ENCODE measurements around the gene ANKRD35. TPM values are rescaled to one million over a fixed set of nuclear protein-coding genes. Genes with fewer than 3 reads are reported as not detected.
A peak's percentile ranks its signal among the peaks of the same experiment; 100 is the strongest.
"Not testable (repeated sequence)": the region's sequence is repeated elsewhere in the genome, so short reads cannot be mapped to it uniquely, and the experiment has no call there.

The ANKRD35 gene
- total RNA-seq, 2 donors from 2014 or later = 0.12 to 0.53 TPM

- intact Hi-C loops (cut with DNase I, micrococcal nuclease) = no loop called here
- peak; percentile 96 for ATAC-seq
These were observed 61.8 kb downstream of the ANKRD35 start, which contains the start of the genes POLR3C and RNF115 for GRCh38 chr1:145823565-145824498. Gene POLR3C, plus strand, starts transcription at chr1:145824200. Its CDS starts 1,577 bp downstream, at chr1:145825777. Gene RNF115, minus strand, starts transcription at chr1:145824095. Its CDS starts 222 bp downstream, at chr1:145823873.

DNA sequence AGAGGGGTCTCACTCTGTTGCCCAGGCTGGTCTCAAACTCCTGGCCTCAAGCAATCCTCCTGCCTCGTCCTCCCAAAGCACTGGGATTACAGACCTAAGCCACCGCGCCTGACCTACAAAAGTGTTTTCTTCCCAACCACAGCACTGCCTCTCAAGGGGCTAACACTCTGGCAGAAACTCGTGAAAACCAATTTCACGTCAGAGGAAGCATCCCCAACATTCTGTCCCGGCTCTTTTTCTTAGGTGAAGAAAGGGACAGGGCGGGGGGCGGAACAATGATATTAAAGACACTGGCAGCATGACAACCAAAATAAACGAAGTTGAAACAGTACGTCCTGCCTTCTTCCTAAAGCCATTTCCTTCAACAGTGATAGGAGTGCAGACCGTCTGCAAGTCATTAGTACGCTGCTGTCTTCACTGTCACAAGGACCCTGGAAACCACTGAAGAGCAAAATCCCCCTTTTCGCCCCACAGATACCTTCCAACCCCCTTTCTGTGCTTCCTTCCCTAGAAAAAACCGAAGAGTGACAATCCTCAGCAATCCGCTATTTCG lies 62.8 kb downstream of the ANKRD35 start:
- DNase-seq; ATAC-seq; intact Hi-C loops (cut with DNase I, micrococcal nuclease): not testable (repeated sequence)

More at GRCh38 chr1:145823565-145824498, 61.8 kb downstream of the ANKRD35 start, which contains the start of the genes POLR3C and RNF115:
- peak; percentile 92 to 93 for DNase-seq

- ATAC-seq; DNase-seq; intact Hi-C loops (cut with DNase I, micrococcal nuclease): not testable (repeated sequence)
These were observed 67.6 kb downstream of the ANKRD35 start for GRCh38 chr1:145818095-145818494.

Small RNAs within 50 kb of the gene (microRNA-seq; reads per million reads assigned to microRNA genes)
- 0 reads per million in 2 donors for gene MIR6736

Other genes with a start within 250 kb of the ANKRD35 start
- 10 to 100 TPM; 17.6 to 22.6 TPM for gene PDZK1, start 178.5 kb downstream of the ANKRD35 start, total RNA-seq
- under 1 TPM; 0.73 to 0.92 TPM for gene CD160, start 166.4 kb downstream of the ANKRD35 start, total RNA-seq
- gene RNF115, start 61.8 kb downstream of the ANKRD35 start, total RNA-seq = 1 to 10 TPM; 7.4 to 7.7 TPM
- gene POLR3C, start 61.7 kb downstream of the ANKRD35 start, total RNA-seq = 10 to 100 TPM; 18.4 to 20.3 TPM
- 1 to 10 TPM; 1.3 TPM for gene NUDT17, start 40.2 kb downstream of the ANKRD35 start, total RNA-seq
- gene PIAS3, start 26.8 kb downstream of the ANKRD35 start, total RNA-seq = 10 to 100 TPM; 11.0 to 11.4 TPM
- 1 to 10 TPM in 1 of 2 donors, under 1 TPM in 1; 0.84 to 1.7 TPM for gene ITGA10, start 24.2 kb upstream of the ANKRD35 start, total RNA-seq
- gene PEX11B, start 32.9 kb upstream of the ANKRD35 start, total RNA-seq = 10 to 100 TPM; 33.8 to 37.1 TPM
- 10 to 100 TPM; 86.9 to 94.1 TPM for gene RBM8A, start 41.6 kb upstream of the ANKRD35 start, total RNA-seq
- gene LIX1L, start 72.2 kb upstream of the ANKRD35 start, total RNA-seq = 1 to 10 TPM; 4.2 to 9.0 TPM
- gene ANKRD34A, start 78.7 kb upstream of the ANKRD35 start, total RNA-seq = under 1 TPM; 0.27 to 0.42 TPM
- 10 to 100 TPM; 13.6 to 17.0 TPM for gene POLR3GL, start 78.8 kb upstream of the ANKRD35 start, total RNA-seq
- gene TXNIP, start 110.7 kb upstream of the ANKRD35 start, total RNA-seq = 100 to 1,000 TPM; 550 to 720 TPM
- not detected for gene HJV, start 135.9 kb upstream of the ANKRD35 start, total RNA-seq